Stimulated activated CD4-positive, alpha-beta T cell treated with anti-CD3 and anti-CD28 coated beads, Interleukin-2, amount 100 ng/mL, for 4 hours (primary cell): ENCODE data around the gene KIAA0825.

ENCODE experiments used
- DNase-seq: peaks from one replicate; pipeline ENCODE4 v3.0.0-alpha.2; 2020; ENCODE audit warnings: low read depth

KIAA0825 gene

DNA sequence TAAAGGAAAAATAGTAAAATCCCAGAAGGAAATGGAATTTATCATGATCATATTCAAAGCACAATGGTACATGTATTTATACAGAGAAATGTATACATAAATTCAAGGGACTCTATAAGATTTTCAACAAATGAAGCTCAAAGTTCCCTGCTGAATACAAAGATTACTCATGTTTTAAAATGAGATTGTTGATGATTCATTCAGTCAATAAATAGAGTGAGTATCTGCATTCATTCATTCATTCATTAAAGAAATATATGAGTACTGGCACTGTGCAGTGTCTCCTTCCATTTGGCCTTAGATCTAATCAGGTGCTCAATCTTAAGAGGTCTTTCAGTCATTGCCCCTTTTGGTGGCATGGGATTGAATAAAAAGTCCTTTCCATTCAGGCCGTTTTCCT lies 310.0 kb downstream of the KIAA0825 start:
- no peak for DNase-seq

GRCh38 chr5:94304146-94304545 lies 314.3 kb downstream of the KIAA0825 start:
- no peak for DNase-seq

- DNase-seq, result no peak
Observed at GRCh38 chr5:94288937-94289336, 329.5 kb downstream of the KIAA0825 start.

GRCh38 chr5:94285984-94286383 lies 332.4 kb downstream of the KIAA0825 start:
- DNase-seq, result no peak

DNA sequence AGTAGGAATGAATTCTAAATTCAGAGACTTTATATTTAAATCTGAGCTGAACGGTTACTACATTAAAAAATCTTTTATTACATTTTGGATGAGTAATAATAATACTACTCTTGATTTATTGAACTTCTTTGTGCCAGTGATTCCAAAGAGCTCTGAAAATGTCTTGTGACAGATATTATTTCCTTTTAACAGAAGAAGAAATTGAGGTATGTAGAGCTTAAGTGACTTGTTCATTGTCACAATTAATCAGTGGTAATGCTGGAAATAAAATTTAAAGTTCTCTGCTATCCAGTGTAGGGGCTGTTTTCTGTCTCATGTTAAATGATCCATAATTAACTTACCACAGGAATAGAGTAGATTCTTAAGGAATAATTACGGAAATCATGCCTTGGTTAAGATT lies 335.3 kb downstream of the KIAA0825 start:
- no peak for DNase-seq

- DNase-seq, result no peak
Observed at GRCh38 chr5:94281236-94281801, 337.1 kb downstream of the KIAA0825 start.

- DNase-seq, result no peak
Observed at GRCh38 chr5:94276751-94277150, 341.7 kb downstream of the KIAA0825 start.

- DNase-seq, result no peak
Observed at GRCh38 chr5:94276048-94276447, 342.4 kb downstream of the KIAA0825 start.

GRCh38 chr5:94274707-94275106 lies 343.7 kb downstream of the KIAA0825 start:
- DNase-seq, result no peak

DNA sequence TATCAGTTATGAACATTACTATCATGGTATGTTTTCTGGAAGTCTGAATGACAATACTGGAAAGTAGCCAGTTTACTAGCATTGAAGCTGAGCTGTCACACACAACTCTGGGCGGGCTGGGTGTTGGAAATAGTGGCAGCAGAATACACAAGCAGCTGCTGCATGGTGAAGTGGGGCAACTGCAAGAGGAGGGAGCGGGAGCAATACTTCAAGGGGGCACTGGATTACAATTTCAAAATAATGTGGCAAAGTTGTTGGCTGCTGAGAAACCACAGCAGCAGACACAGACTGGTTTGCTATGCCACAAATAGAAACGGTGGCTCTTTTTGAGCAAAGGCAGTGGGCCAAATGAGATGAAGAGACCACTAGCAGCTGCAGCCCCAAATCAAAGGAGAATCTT lies 350.2 kb downstream of the KIAA0825 start:
- no peak for DNase-seq

DNA sequence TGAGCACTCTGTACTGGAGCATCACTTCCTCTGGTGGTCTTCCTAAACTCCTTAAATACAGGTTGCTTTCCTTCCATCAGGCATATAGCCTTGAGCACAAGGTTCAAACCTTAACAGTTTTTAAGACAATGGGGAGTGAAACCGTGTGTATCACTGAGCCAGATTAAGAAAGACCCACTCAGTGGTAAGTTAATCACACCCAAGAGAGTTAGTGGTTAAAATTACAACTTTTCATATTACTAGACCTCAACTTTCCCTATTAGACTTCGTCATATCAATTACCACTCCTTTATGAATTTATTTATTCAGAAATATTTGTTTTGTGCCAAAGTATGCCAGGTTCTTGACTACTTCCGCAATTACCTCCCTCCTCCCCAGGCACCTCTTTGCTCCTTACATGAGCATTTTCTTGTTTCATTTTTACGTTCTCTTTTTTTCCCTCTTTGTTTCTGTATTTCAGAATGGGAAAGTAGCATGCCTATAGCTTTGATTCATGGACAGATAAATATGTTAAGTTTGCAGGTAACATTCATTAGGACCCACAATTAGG lies 351.0 kb downstream of the KIAA0825 start:
- no peak for DNase-seq

DNA sequence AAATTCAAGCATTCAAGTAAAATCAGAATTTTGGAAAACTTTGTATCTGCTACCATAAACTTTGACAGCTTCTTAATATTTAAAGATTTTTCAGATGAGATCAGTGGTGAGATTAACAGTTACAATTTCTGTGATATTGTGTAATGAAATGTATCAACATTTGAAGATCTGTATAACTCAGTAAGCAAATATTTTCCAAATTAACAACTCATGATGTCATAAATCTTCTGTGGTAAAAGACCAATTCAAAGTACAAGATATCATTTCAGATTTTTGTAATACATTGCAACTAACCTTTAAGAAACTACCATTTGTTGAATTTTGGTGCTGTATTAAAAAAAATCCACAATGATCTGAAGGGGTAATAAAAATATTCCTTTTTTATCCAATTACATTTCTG lies 352.2 kb downstream of the KIAA0825 start:
- DNase-seq, result no peak

DNA sequence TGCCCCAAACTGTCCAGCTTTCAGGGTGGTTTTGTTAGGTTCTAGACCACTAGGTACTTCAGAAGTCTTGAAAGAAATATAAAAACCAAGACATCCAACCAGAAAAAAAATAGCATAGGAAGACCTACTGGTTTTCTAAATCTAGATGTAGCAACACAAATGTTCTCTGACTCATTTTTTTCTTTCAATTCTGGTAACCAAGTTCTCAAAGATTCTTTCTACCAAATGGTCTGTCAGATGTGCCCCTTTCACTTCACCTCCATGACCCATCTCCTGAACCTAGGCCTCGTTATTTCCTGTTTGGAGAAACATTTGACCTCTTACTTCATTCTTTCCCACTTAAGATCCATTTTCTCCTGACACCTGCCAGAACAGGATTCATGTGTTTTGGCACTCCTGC lies 355.3 kb downstream of the KIAA0825 start:
- no peak for DNase-seq

GRCh38 chr5:94260096-94260495 lies 358.3 kb downstream of the KIAA0825 start:
- DNase-seq, result no peak

- no peak for DNase-seq
Observed at GRCh38 chr5:94254214-94254613, 364.2 kb downstream of the KIAA0825 start.

DNA sequence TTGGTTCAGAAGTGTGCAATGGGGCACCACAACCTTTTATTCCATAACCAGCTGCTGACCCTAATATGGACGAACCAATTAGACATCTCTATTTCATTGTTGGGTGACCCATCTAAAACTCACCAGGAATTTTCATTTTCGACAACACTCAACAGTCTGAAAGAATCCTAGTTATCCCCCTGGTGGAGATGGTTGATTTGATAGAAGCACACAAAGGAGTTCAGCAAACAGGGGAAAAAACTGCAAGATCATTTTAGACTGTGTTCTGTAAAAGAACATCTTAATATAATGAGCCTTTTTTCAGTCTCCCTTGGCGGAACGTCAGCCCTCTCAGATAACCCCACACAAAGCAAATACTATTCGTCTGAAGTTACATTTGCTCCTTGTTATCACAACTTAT lies 367.4 kb downstream of the KIAA0825 start:
- DNase-seq, result no peak

DNA sequence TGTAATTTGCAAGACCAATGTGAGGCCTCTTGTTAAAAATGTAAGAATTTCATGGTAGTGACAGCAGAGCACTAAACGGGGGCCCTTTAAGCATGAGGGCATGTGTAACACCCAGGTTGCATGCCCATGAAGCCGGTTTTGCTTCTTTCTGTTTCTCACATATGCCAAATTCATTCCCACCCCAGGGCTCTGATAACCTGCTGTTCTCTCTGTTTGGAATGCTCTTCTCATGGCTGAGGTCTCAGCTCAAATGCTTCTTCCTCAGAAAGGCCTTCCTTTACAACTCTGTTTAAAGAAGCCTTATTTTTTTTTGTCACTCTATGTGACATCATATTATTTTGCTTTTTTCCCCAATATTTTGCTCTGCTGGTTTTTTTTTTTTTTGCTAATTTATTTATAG lies 369.0 kb downstream of the KIAA0825 start:
- no peak for DNase-seq

DNA sequence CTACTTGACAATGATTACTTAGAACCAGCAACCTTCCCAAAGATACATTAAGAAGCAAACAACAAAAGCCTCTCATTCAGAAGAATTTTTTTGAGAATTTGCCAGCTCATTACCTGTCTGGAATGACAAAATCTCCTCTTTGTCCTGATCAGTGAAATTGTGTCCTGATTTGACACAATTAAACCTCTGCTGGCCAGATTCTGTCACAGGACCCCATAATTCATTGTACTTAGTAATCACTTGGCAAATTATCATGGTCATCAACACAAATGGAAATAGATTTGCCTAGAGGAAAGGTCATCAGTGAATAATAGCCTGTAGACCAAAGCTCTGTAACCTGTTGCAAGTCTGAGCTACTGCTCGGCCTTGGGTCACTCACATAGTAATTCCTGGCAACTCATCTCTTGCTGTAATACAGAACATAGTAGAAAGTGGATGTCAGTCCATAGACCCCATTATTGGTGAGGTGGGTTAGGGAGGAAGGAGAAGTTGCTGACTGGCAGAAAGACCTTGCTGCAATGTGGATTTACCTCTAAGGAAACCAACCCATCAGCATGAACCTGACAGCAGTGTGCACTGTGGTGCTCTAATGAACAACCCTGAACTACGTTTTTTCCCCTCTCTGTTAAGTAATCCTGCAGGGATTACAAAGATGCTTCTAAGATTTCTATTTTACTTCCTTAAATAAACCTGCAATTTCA lies 370.1 kb downstream of the KIAA0825 start:
- no peak for DNase-seq

DNA sequence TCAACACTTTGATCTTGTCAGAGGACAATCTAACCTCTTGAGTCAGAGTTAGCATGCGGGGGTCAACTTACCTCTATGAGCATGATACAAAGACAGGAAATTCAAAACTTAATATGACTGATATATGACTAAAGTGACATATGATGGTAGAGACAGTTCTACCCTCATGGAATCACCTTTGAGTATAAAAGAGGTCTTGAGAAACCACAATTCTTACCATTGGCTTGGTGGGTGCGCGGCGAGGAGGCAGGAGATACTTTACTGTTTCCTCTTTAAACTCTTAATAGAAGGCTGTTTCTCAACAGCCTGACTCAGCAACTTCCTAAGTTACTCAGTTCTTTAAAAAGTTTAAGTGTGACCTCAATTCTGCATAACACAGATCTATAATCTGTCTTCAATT lies 372.8 kb downstream of the KIAA0825 start:
- DNase-seq, result no peak

GRCh38 chr5:94244921-94245320 lies 373.5 kb downstream of the KIAA0825 start:
- no peak for DNase-seq

- no peak for DNase-seq
Observed at GRCh38 chr5:94243612-94244011, 374.8 kb downstream of the KIAA0825 start.

- DNase-seq, result no peak
Observed at GRCh38 chr5:94240993-94241651, 377.3 kb downstream of the KIAA0825 start.

DNA sequence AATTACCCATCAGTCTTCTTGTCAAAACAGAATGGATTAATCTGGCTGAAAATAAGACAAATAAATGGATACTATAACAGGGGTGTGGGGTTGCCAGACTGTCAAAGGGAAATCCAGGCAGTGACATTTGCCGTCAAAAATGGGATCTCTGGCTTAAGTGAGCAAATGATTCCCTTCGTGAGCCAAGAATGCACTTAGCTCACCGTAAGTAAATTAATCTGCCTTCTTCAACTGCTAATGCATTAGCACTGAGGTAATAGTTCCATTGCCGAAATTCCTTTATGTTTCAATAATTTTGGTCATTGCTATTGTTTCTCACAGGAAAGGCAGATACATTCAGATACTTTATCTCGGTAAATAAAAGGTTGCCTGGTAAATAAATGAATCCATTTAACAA lies 377.8 kb downstream of the KIAA0825 start:
- no peak for DNase-seq
